Measurements from ENCODE around the gene SPG21. TPM values are rescaled to one million over a fixed set of nuclear protein-coding genes. Genes with fewer than 3 reads are reported as not detected.
A peak's percentile ranks its signal among the peaks of the same experiment; 100 is the strongest.

SPG21 gene
- total and polyA plus RNA-seq, 2 of the 4 experiments (the other 2 are of a cell fraction), result 59.9 to 60.8 TPM

GRCh38 chr15:64961013-64961412 is 28.7 kb downstream of the SPG21 start:
- no peak overlapping the region for H3K27ac ChIP-seq (ENCODE audit: insufficient read depth, low read length)
- intact Hi-C loops (cut with micrococcal nuclease) (no loop called here), in situ Hi-C loops (cut with MboI; ENCODE audit: low sequenced_read_pairs) (no loop called here), dilution Hi-C loops (cut with HindIII; ENCODE audit: low sequenced_read_pairs, unreplicated experiment) (no loop called here)
- no TSS peak for BruUV-seq (replicated peaks)
- no peak overlapping the region for H2BK15ac ChIP-seq (ENCODE audit: low read depth, low read length)
- no peak overlapping the region for H3K4ac ChIP-seq (ENCODE audit: low read depth, low read length)
- H2BK20ac ChIP-seq (ENCODE audit: low read depth, low read length), result no peak overlapping the region
- H3K23ac ChIP-seq (ENCODE audit: low read depth, low read length), result no peak overlapping the region
- peak overlapping the region; percentile 16 for H2AK9ac ChIP-seq (replicated peaks; ENCODE audit: low read depth, low read length, poor library complexity)
- no peaks in the 10 kb centered on the region for H3K9me3 ChIP-seq (ENCODE audit: control insufficient read depth, insufficient read depth, low read length)
- peaks cover 9% of the 10 kb centered on the region; the same call in 1 of the 2 replicates for H3K9me1 ChIP-seq (ENCODE audit: insufficient read depth, low read length)
- no peak overlapping the region for H3K4me3 ChIP-seq (ENCODE audit: insufficient read depth, low read depth, low read length)
- H3K18ac ChIP-seq (ENCODE audit: low read depth, low read length), result no peak overlapping the region
- 100% methylated on average over 2 of the region's 5 CpGs; no CpG with 5 or more reads in 1 of the 2 experiments for WGBS, 2 experiments (ENCODE audit: extremely low coverage in 2 of 2, insufficient read length in 1 of 2)
- no peak overlapping the region for H2BK120ac ChIP-seq (ENCODE audit: low read depth, low read length)
- DNase-seq (no peak), ATAC-seq (ENCODE audit: low read depth) (no peak)
- H2BK5ac ChIP-seq (ENCODE audit: low read depth, low read length, poor library complexity, severe bottlenecking), result no peak overlapping the region
- no peak overlapping the region for H2AK5ac ChIP-seq (ENCODE audit: low read depth, low read length)
- H3K4me2 ChIP-seq (ENCODE audit: low read depth, low read length), result no peak overlapping the region
- ChIA-PET POLR2A (ENCODE audit: unreplicated experiment) (no interaction called here), CTCF (no interaction called here)
- no peak overlapping the region for H3K14ac ChIP-seq (replicated peaks; ENCODE audit: low read depth, low read length)
- TF ChIP-seq POLR2A (IDR thresholded peaks at IDR 0.05; ENCODE audit: low read depth, low read length) (no peak), NFE2L2 (IDR thresholded peaks at IDR 0.05; ENCODE audit: low read depth, low read length) (no peak), FOS (IDR thresholded peaks at IDR 0.05; ENCODE audit: low read depth, low read length) (no peak), MAZ (IDR thresholded peaks at IDR 0.05; ENCODE audit: borderline replicate concordance, low read depth, low read length) (no peak), CHD1 (IDR thresholded peaks at IDR 0.05; ENCODE audit: low read depth, low read length) (no peak), MXI1 (IDR thresholded peaks at IDR 0.05; ENCODE audit: borderline replicate concordance, low read depth, low read length) (no peak), USF2 (IDR thresholded peaks at IDR 0.05; ENCODE audit: low read depth, low read length) (no peak), CEBPB (IDR thresholded peaks at IDR 0.05; ENCODE audit: low read depth, low read length) (no peak), MAFK (IDR thresholded peaks at IDR 0.05; ENCODE audit: low read depth, low read length) (no peak), RAD21 (IDR thresholded peaks at IDR 0.05; ENCODE audit: low read length) (no peak), SMC3 (IDR thresholded peaks at IDR 0.05; ENCODE audit: low read depth, low read length) (no peak), RCOR1 (IDR thresholded peaks at IDR 0.05; ENCODE audit: insufficient replicate concordance, low read length) (no peak), ELK1 (IDR thresholded peaks at IDR 0.05; ENCODE audit: borderline replicate concordance, low read depth, low read length) (no peak)
- no peak overlapping the region for H4K8ac ChIP-seq (ENCODE audit: low read depth in 2 of 2, low read length in 2 of 2)
- H3K56ac ChIP-seq (ENCODE audit: extremely low read depth, insufficient read depth, low read length), result no peak overlapping the region
- H3K9ac ChIP-seq (ENCODE audit: low read depth, low read length), result no peak overlapping the region
- peaks cover 62% of the 10 kb centered on the region for H3K36me3 ChIP-seq (ENCODE audit: control insufficient read depth, insufficient read depth, low read length)
- H2AFZ ChIP-seq (replicated peaks; ENCODE audit: low read length, poor library complexity), result no peak overlapping the region
- no peak overlapping the region for H4K5ac ChIP-seq (ENCODE audit: low read depth, low read length)
- no peaks in the 10 kb centered on the region for H3K27me3 ChIP-seq (ENCODE audit: control insufficient read depth, insufficient read depth, low read length)
- H4K91ac ChIP-seq (ENCODE audit: insufficient read depth, low read depth, low read length), result no peak overlapping the region
- no peaks in the 10 kb centered on the region; a peak in 1 of 4 replicates for H3K79me1 ChIP-seq (ENCODE audit: low read depth in 1 of 2, low read length in 2 of 2)
- H3K4me1 ChIP-seq (ENCODE audit: control insufficient read depth, insufficient read depth, low read length), result no peaks in the 10 kb centered on the region
- no peaks in the 10 kb centered on the region for H4K20me1 ChIP-seq (ENCODE audit: insufficient read depth, low read length)
